Measurements from ENCODE around the gene LPP. TPM values are rescaled to one million over a fixed set of nuclear protein-coding genes. Genes with fewer than 3 reads are reported as not detected.

Gene LPP
- total and polyA plus RNA-seq, 9 of the 15 experiments (the other 6 are each of a cell fraction or from before 2014, with no cell fraction given): 0.07 to 0.18 TPM; not detected in 7

DNA sequence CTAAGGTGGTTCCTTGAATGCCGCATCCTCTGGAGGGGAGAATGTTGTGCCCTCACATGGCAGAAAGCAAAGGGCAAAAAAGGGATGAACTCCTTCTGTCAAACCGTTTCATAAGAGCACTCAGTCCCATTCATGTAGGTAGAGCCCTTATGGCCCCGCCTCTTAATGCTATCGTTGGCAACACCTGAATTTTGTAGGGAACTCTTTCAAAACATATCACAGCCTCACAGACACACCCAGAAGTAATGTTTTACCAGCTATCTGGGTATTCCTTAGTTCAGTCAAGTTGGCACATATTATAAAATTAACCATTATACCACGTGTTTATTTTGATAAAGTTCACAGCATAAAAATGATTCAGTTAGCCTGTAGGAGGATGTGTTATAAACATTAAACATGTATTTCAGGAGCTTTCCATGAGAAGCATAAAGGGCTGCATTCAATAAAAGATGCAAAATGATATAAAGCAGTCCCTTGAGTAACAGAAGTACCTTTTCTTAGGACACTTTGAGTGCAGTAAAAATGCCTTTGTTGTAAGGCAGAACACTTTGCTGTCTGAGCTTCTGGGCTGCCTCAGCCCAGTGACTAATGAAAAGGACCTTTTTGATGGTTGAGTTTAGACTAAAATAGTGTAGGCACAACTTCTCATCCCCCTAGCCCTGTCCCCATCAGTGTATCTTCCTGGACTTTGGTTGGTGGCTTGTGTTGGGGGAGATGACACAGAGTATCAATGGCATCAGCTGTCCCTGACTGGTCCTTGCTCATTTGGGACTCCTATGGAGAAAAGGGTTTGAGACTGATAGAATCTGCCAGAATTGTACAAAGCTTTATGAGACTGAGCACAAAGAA is 754.3 kb downstream of the LPP start:
- H3K9me1 ChIP-seq (ENCODE audit: control insufficient read depth, insufficient read depth, low read length): no peaks in the 10 kb centered on the region
- DNase-seq (ENCODE audit: extremely low read depth in 1 of 4, low spot score in 3 of 4) (no peak), FAIRE-seq (no peak), ATAC-seq (no peak)
- no peak overlapping the region for H3K27ac ChIP-seq (ENCODE audit: extremely low read depth, low read depth, low read length)
- no peaks in the 10 kb centered on the region for H3K27me3 ChIP-seq (ENCODE audit: control insufficient read depth in 2 of 2, insufficient read depth in 2 of 2, low read length in 2 of 2)
- no peaks in the 10 kb centered on the region for H3K36me3 ChIP-seq (ENCODE audit: control insufficient read depth, insufficient read depth, low read length)
- H2AFZ ChIP-seq (ENCODE audit: low read depth, low read length): no peak overlapping the region
- H4K20me1 ChIP-seq (replicated peaks; ENCODE audit: control insufficient read depth, insufficient read depth, low read length): no peaks in the 10 kb centered on the region
- H3K9ac ChIP-seq (ENCODE audit: insufficient read depth in 1 of 2, low read depth in 2 of 2, low read length in 2 of 2): no peak overlapping the region
- H3K79me2 ChIP-seq (ENCODE audit: control insufficient read depth, insufficient read depth, low read length): no peaks in the 10 kb centered on the region
- H3K9me3 ChIP-seq (replicated peaks; ENCODE audit: control insufficient read depth, insufficient read depth, low read depth, low read length): 0 out of 2 replicates have a peak, but pooled peaks cover 1% of the 10 kb centered on the region
- intact Hi-C loops (cut with micrococcal nuclease) (no loop called here), in situ Hi-C loops (cut with MboI) (no loop called here)
- H3K4me1 ChIP-seq (replicated peaks in 1 of 2; ENCODE audit: control insufficient read depth in 2 of 2, insufficient read depth in 2 of 2, low read length in 2 of 2): no peaks in the 10 kb centered on the region
- POLR2A ChIA-PET: no interaction called here
- no peak overlapping the region for H3K4me3 ChIP-seq
- BruUV-seq (replicated peaks): no TSS peak
- no peak overlapping the region for H3K4me2 ChIP-seq (ENCODE audit: insufficient read depth, low read length)
- TF ChIP-seq, protein P1, sequence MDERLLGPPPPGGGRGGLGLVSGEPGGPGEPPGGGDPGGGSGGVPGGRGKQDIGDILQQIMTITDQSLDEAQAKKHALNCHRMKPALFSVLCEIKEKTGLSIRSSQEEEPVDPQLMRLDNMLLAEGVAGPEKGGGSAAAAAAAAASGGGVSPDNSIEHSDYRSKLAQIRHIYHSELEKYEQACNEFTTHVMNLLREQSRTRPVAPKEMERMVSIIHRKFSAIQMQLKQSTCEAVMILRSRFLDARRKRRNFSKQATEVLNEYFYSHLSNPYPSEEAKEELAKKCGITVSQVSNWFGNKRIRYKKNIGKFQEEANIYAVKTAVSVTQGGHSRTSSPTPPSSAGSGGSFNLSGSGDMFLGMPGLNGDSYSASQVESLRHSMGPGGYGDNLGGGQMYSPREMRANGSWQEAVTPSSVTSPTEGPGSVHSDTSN (CRISPR knock-in tag; IDR thresholded peaks at IDR 0.05; ENCODE audit: low read depth): no peak
- TF ChIP-seq, protein P1 (tag; conservative IDR thresholded peaks at IDR 0.05; ENCODE audit: low read depth): no peak
- no peak for TF ChIP-seq KHSRP (IDR thresholded peaks at IDR 0.05)
- CTCF ChIA-PET (ENCODE audit: low intra/inter-chr PET ratio): no interaction called here
- WGBS (ENCODE audit: insufficient coverage, low coverage, missing lambda C conversion rate): 1% methylated on average over 5 of the region's 5 CpGs

Measured in K562 (cell line).